ENCODE data around the gene HBD. TPM values are rescaled to one million over a fixed set of nuclear protein-coding genes. Genes with fewer than 3 reads are reported as not detected.

HBD gene
- total and polyA plus RNA-seq, 2 donors (not counting 1 experiment from before 2014, with no cell fraction given) = not detected

DNA sequence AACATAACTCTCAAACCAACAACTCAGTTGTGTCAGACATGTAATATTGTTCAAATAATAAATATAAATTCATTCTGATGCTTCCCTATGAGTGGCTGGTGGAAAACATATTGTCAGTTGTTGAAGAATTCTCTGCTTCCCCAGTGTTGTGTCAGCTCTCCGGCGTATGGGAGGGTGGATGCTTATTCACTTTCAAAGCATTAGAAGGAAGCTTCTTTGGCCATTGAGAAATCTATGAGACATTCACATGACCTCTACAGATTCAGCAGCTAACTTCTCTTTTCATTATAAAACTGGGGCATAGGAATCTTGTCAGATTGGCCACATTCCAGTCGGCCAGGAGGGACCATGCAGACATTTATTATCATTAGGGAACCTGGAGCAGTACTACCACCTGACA is 36.7 kb downstream of the HBD start:
- H3K9ac ChIP-seq (ENCODE audit: low read length) = no peak overlapping the region
- H3K27me3 ChIP-seq (replicated peaks in 1 of 4; ENCODE audit: control extremely low read depth in 1 of 4, control insufficient read depth in 3 of 4, insufficient read depth in 4 of 4, low read length in 3 of 4) = no peaks in the 10 kb centered on the region
- Mint-ChIP-seq H3K27ac (no peak overlapping the region), H3K27me3 (no peaks in the 10 kb centered on the region), H3K9me3 (ENCODE audit: insufficient read depth) (no peaks in the 10 kb centered on the region), H3K4me1 (no peaks in the 10 kb centered on the region), H3K4me3 (no peak overlapping the region)
- POLR2A ChIA-PET = no interaction called here
- H4K20me1 ChIP-seq (ENCODE audit: control insufficient read depth, insufficient read depth, low read length, poor library complexity, severe bottlenecking) = no peaks in the 10 kb centered on the region
- intact Hi-C loops (cut with micrococcal nuclease) = no loop called here
- no peak overlapping the region for H3K4me2 ChIP-seq (replicated peaks; ENCODE audit: low read depth, low read length, poor library complexity, severe bottlenecking)
- H3K4me1 ChIP-seq (ENCODE audit: control insufficient read depth in 2 of 2, insufficient read depth in 2 of 2, low read length in 2 of 2) = no peaks in the 10 kb centered on the region
- ATAC-seq (ENCODE audit: low read depth) = no peak
- H3K79me2 ChIP-seq (ENCODE audit: control insufficient read depth, insufficient read depth, low read length) = no peaks in the 10 kb centered on the region
- no peak overlapping the region for H3K4me3 ChIP-seq (ENCODE audit: control extremely low read depth in 1 of 5, extremely low read depth in 1 of 5, insufficient read depth in 1 of 5, low read depth in 2 of 5, low read length in 4 of 5)
- no peak for DNase-seq
- peaks cover 0 to 5% (median 0%) of the 10 kb centered on the region in 3 donors for H3K9me3 ChIP-seq (ENCODE audit: control extremely low read depth in 1 of 3, control insufficient read depth in 2 of 3, insufficient read depth in 1 of 3, low read length in 2 of 3)
- CTCF ChIA-PET = no interaction called here
- H3K27ac ChIP-seq (ENCODE audit: low read length in 2 of 2) = no peak overlapping the region
- no peak for TF ChIP-seq EZH2 (IDR thresholded peaks at IDR 0.05; ENCODE audit: borderline replicate concordance, insufficient read depth, low read depth, low read length, poor library complexity, severe bottlenecking)
- no peak for TF ChIP-seq CTCF (IDR thresholded peaks at IDR 0.05)
- no CpG with 5 or more reads among the region's 3 CpGs for WGBS (ENCODE audit: insufficient coverage)
- H2AFZ ChIP-seq (ENCODE audit: insufficient read depth, low read depth, low read length, poor library complexity, severe bottlenecking) = no peak overlapping the region
- no peaks in the 10 kb centered on the region for H3K36me3 ChIP-seq (replicated peaks in 1 of 2; ENCODE audit: control extremely low read depth in 1 of 2, control insufficient read depth in 1 of 2, extremely low read depth in 1 of 2, insufficient read depth in 2 of 2, low read length in 1 of 2)

DNA sequence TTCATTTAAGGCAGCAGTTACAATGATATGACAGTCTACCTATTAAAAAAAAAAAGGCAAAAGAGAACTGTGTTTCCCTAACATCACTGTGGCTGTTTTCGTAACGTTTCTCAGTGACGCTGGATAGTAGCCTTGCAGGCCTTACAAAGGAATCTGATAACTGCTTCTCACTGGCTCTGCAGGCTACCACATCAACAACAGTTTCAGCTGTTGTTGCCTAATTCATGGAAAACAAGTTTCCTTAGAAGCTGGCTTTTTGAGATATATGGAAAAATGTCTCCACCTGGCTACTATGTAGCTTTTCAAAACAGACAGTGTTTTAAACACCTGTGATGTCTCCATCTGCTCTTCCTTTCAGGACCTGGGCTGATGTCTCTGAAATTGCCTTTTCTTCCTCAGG is 37.6 kb downstream of the HBD start:
- Mint-ChIP-seq H3K4me3 (no peak overlapping the region), H3K27ac (no peak overlapping the region), H3K27me3 (no peaks in the 10 kb centered on the region), H3K9me3 (ENCODE audit: insufficient read depth) (peaks cover 2% of the 10 kb centered on the region), H3K4me1 (no peaks in the 10 kb centered on the region)
- Histone ChIP-seq H2AFZ (ENCODE audit: insufficient read depth, low read depth, low read length, poor library complexity, severe bottlenecking) (no peak overlapping the region), H4K20me1 (ENCODE audit: control insufficient read depth, insufficient read depth, low read length, poor library complexity, severe bottlenecking) (no peaks in the 10 kb centered on the region), H3K27me3 (replicated peaks in 1 of 4; ENCODE audit: control extremely low read depth in 1 of 4, control insufficient read depth in 3 of 4, insufficient read depth in 4 of 4, low read length in 3 of 4) (no peaks in the 10 kb centered on the region), H3K27ac (ENCODE audit: low read length in 2 of 2) (no peak overlapping the region), H3K9me3 (ENCODE audit: control extremely low read depth in 1 of 3, control insufficient read depth in 2 of 3, insufficient read depth in 1 of 3, low read length in 2 of 3) (peaks cover 0 to 5% (median 0%) of the 10 kb centered on the region in 3 donors), H3K4me3 (ENCODE audit: control extremely low read depth in 1 of 5, extremely low read depth in 1 of 5, insufficient read depth in 1 of 5, low read depth in 2 of 5, low read length in 4 of 5) (no peak overlapping the region), H3K79me2 (ENCODE audit: control insufficient read depth, insufficient read depth, low read length) (no peaks in the 10 kb centered on the region), H3K4me1 (ENCODE audit: control insufficient read depth in 2 of 2, insufficient read depth in 2 of 2, low read length in 2 of 2) (no peaks in the 10 kb centered on the region), H3K9ac (ENCODE audit: low read length) (no peak overlapping the region), H3K36me3 (replicated peaks in 1 of 2; ENCODE audit: control extremely low read depth in 1 of 2, control insufficient read depth in 1 of 2, extremely low read depth in 1 of 2, insufficient read depth in 2 of 2, low read length in 1 of 2) (no peaks in the 10 kb centered on the region), H3K4me2 (replicated peaks; ENCODE audit: low read depth, low read length, poor library complexity, severe bottlenecking) (no peak overlapping the region)
- 95% methylated on average over 3 of the region's 3 CpGs for WGBS (ENCODE audit: insufficient coverage)
- ATAC-seq (ENCODE audit: low read depth) (no peak), DNase-seq (no peak)
- CTCF ChIA-PET = no interaction called here
- TF ChIP-seq EZH2 (IDR thresholded peaks at IDR 0.05; ENCODE audit: borderline replicate concordance, insufficient read depth, low read depth, low read length, poor library complexity, severe bottlenecking) (no peak), CTCF (IDR thresholded peaks at IDR 0.05) (no peak)
- POLR2A ChIA-PET = no interaction called here
- intact Hi-C loops (cut with micrococcal nuclease) = no loop called here
